HUES64 (cell line): ENCODE results near the gene FGF22.
A peak's percentile ranks its signal among the peaks of the same experiment; 100 is the strongest.

Source experiments
- H3K27ac ChIP-seq: 2 replicates; pipeline ENCODE4 v1.7.0; 2013; ENCODE audit warnings: low read depth, low read length, inconsistent platforms
- H3K27me3 ChIP-seq: 2 replicates; pipeline ENCODE4 v1.6.1; 2013; ENCODE audit warnings: mild to moderate bottlenecking, low read length; ENCODE audit not compliant: insufficient read depth
- H3K36me3 ChIP-seq: 2 replicates; pipeline ENCODE4 v1.6.1; 2013; ENCODE audit warnings: mild to moderate bottlenecking, low read length; ENCODE audit not compliant: insufficient read depth
- H3K4me1 ChIP-seq: 2 replicates; pipeline ENCODE4 v1.6.1; 2013; ENCODE audit warnings: mild to moderate bottlenecking, low read length, moderate library complexity; ENCODE audit not compliant: insufficient read depth
- H3K4me3 ChIP-seq: 2 replicates; pipeline ENCODE4 v1.5.1; 2013; ENCODE audit warnings: mild to moderate bottlenecking, low read length, moderate library complexity
- H3K9ac ChIP-seq: 2 replicates; pipeline ENCODE4 v1.6.1; 2013; ENCODE audit warnings: mild to moderate bottlenecking, low read depth, low read length
- H3K9me3 ChIP-seq: 2 replicates; pipeline ENCODE4 v1.6.1; 2013; ENCODE audit warnings: low read depth, low read length; ENCODE audit not compliant: insufficient read depth
- WGBS: fragments of 150-250, 120-280 bp; methylation state at CpG from one replicate; pipeline ENCODE4 v1.1.7; 2013; ENCODE audit warnings: missing lambda C conversion rate; 5-methylcytosine and 5-hydroxymethylcytosine counted together

The FGF22 gene

DNA sequence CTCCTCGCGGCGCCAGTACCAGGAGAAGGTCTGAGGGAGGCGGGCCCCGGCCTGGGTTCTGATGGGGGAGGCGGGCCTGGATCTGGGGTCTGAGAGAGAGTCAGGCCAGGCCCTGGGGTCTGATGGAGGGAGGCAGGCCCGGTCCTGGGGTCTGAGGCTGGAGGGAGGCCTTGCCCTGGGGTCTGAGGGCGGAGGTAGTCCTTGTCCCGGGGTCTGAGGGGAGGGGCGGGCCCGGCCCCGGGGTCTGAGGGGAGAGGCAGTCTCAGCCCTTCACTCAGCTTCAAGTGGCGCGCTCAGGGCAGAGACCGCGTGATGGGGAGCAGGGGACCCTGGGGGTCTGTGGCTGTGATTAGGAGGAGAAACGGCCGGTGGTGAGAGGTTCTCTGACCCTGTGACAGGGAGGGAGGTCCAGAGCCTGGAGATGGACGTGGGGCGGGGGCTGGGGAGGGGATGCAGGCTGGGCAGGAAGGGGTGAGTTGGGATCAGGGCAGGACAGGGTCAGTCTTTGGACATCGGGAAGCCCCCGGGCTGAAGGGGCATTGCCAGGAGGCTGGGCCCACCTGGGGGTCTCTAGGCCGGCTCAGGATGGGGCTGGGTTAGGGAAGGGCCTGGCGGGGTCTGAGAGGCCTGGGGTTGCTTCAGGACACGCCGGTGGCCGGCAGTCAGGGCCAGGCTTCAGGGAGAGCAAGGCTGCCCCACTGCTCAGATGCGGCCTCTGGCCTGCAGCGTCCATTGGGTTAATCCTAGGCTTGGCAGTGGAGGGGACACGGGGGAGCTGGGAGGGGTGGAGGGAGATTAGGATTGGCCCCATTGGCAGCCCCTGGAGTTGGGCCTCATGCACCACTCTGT lies 31.3 kb upstream of the FGF22 start:
- no peak overlapping the region for H3K9ac ChIP-seq
- no peak overlapping the region for H3K27ac ChIP-seq
- 89% methylated on average over 30 of the region's 30 CpGs for WGBS
- peaks cover 2% of the 10 kb centered on the region; the same call in 1 of the 2 replicates for H3K36me3 ChIP-seq
- no peaks in the 10 kb centered on the region for H3K9me3 ChIP-seq
- no peak overlapping the region for H3K4me3 ChIP-seq
- no peaks in the 10 kb centered on the region for H3K27me3 ChIP-seq
- H3K4me1 ChIP-seq = no peaks in the 10 kb centered on the region

DNA sequence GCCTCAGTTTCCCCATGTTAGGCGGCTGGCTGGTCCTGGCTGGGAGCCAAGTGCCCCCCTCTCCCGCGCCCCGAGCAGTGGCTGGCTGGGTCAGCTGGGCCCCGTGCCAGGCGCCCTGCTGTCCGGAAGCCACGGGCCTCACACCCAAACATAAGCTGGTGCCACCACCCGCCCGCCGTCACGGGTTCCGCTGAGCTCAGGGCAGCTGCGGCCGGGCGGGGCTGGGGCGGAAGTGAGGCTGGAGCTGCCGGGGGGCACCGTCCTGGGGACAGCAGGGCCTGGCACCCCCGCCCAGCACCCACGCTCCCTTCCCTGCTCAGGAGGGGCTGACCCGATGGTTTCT lies 30.7 kb upstream of the FGF22 start:
- H3K27ac ChIP-seq = no peak overlapping the region
- no peaks in the 10 kb centered on the region for H3K4me1 ChIP-seq
- WGBS = 94% methylated on average over 22 of the region's 22 CpGs
- H3K27me3 ChIP-seq = no peaks in the 10 kb centered on the region
- H3K9me3 ChIP-seq = no peaks in the 10 kb centered on the region
- peaks cover 2% of the 10 kb centered on the region; the same call in 1 of the 2 replicates for H3K36me3 ChIP-seq
- H3K9ac ChIP-seq = no peak overlapping the region
- H3K4me3 ChIP-seq = no peak overlapping the region

GRCh38 chr19:610071-610800 lies 29.4 kb upstream of the FGF22 start:
- H3K36me3 ChIP-seq = peaks cover 11% of the 10 kb centered on the region
- no peak overlapping the region for H3K4me3 ChIP-seq
- H3K9ac ChIP-seq = no peak overlapping the region
- no peaks in the 10 kb centered on the region for H3K9me3 ChIP-seq
- no peaks in the 10 kb centered on the region for H3K4me1 ChIP-seq
- no peak overlapping the region; the same call in 1 of the 2 replicates for H3K27ac ChIP-seq
- 79% methylated on average over 35 of the region's 38 CpGs for WGBS
- H3K27me3 ChIP-seq = no peaks in the 10 kb centered on the region

DNA sequence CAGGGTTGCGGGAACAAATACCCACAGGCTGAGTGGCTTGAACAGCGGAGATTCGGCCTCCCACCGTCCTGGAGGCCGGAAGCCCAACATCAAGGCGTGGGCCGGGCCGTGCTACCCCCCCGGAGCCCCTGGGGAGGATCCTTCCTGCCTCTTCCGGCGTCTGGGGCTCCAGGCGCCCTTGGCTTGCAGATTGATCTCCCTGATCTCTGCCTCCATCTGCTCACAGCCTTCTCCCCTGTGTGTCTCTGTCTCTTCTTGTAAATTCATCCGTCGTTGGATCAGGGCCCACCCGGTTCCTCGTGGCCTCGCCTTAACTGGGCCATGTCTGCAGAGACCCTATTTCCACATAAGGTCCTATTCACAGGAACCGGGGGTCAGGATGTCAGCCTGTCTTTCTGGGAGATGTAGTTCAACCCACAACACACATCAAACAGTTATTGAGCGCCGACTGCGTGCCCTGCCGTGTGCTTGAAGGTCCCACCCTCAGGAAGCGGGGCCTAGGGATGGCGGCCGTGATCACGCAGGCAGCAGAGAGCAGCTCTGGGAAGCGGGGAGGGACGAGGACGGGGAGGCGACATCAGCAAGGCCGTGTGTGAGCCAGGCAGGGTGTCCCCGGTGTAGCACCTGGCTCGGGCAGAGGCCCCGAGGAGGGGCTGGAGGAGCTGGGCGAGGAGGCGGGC lies 28.7 kb upstream of the FGF22 start:
- Histone ChIP-seq H3K9ac (peak overlapping the region; percentile 12; the same call in 1 of the 2 replicates), H3K4me1 (no peaks in the 10 kb centered on the region), H3K27me3 (no peaks in the 10 kb centered on the region), H3K9me3 (no peaks in the 10 kb centered on the region), H3K36me3 (peaks cover 11% of the 10 kb centered on the region), H3K4me3 (no peak overlapping the region), H3K27ac (no peak overlapping the region; the same call in 1 of the 2 replicates)
- WGBS = 58% methylated on average over 36 of the region's 36 CpGs

DNA sequence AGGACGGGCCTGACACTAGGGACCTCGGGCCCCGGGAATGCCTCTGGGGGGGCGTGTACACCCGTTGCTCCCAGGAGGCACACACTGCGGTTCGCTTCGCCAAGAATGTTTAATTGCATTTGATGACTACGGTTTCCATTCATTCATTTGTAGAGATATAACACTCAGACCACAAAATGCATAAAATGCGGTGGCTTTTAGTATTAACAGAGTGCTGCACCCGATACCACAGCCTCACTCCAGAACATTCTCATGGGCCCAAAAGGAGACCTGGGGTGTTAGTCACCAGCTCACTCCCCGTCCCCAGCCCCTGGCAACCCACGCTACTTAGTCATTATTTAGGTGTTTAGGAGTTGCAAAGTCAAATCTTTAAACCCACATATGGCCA lies 28.2 kb upstream of the FGF22 start:
- H3K36me3 ChIP-seq = peaks cover 11% of the 10 kb centered on the region
- no peak overlapping the region for H3K27ac ChIP-seq
- H3K27me3 ChIP-seq = no peaks in the 10 kb centered on the region
- H3K9me3 ChIP-seq = no peaks in the 10 kb centered on the region
- WGBS = 83% methylated on average over 12 of the region's 13 CpGs
- no peak overlapping the region for H3K4me3 ChIP-seq
- no peak overlapping the region for H3K9ac ChIP-seq
- no peaks in the 10 kb centered on the region for H3K4me1 ChIP-seq

DNA sequence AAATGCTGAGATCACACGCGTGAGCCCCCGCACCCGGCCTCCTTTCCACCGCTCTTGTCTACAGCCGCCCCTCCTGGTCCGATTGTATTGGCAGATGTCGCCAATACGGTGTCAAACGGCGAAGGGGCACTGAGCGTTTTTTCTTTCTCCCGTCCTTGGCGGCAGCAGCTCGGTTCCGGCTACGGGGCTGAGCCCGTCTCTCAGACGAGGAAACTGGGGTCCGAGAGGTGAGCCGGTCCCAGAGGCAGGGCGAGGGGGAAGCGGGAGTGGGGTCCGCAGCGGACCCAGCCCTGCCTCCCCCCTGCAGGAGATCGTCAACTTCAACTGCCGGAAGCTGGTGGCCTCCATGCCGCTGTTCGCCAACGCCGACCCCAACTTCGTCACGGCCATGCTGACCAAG lies 26.7 kb upstream of the FGF22 start:
- no peaks in the 10 kb centered on the region for H3K9me3 ChIP-seq
- H3K36me3 ChIP-seq = peaks cover 16% of the 10 kb centered on the region
- H3K27me3 ChIP-seq = no peaks in the 10 kb centered on the region
- WGBS = 95% methylated on average over 33 of the region's 33 CpGs
- no peak overlapping the region for H3K27ac ChIP-seq
- no peaks in the 10 kb centered on the region for H3K4me1 ChIP-seq
- H3K9ac ChIP-seq = no peak overlapping the region
- H3K4me3 ChIP-seq = no peak overlapping the region

GRCh38 chr19:613732-614567 lies 25.7 kb upstream of the FGF22 start:
- WGBS = 95% methylated on average over 54 of the region's 54 CpGs

DNA sequence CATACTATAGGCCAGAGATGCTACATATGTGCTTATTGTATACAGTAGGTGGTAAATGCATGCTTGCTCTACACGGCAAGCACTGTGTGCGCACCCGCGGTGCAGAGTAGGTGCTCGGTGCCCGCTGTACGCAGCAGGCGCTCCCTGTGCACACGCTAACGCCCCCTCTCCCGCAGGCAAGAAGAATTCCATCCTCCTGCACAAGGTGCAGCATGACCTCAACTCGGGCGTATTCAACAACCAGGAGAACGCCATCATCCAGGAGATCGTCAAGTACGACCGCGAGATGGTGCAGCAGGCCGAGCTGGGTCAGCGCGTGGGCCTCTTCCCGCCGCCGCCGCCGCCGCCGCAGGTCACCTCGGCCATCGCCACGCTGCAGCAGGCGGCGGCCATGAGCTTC lies 24.1 kb upstream of the FGF22 start:
- no peak overlapping the region for H3K9ac ChIP-seq
- no peaks in the 10 kb centered on the region for H3K4me1 ChIP-seq
- peaks cover 39% of the 10 kb centered on the region for H3K36me3 ChIP-seq
- H3K27ac ChIP-seq = no peak overlapping the region
- no peak overlapping the region for H3K4me3 ChIP-seq
- no peaks in the 10 kb centered on the region for H3K27me3 ChIP-seq
- 95% methylated on average over 33 of the region's 33 CpGs for WGBS
- no peaks in the 10 kb centered on the region for H3K9me3 ChIP-seq

More at GRCh38 chr19:613732-614567, 25.7 kb upstream of the FGF22 start:
- Histone ChIP-seq H3K9me3 (no peaks in the 10 kb centered on the region), H3K36me3 (peaks cover 25% of the 10 kb centered on the region), H3K27ac (no peak overlapping the region), H3K27me3 (no peaks in the 10 kb centered on the region), H3K4me3 (no peak overlapping the region), H3K4me1 (no peaks in the 10 kb centered on the region), H3K9ac (no peak overlapping the region)

GRCh38 chr19:616062-616700 lies 23.5 kb upstream of the FGF22 start:
- Histone ChIP-seq H3K27ac (no peak overlapping the region), H3K36me3 (peaks cover 39% of the 10 kb centered on the region), H3K4me1 (no peaks in the 10 kb centered on the region), H3K4me3 (no peak overlapping the region; the same call in 1 of the 2 replicates), H3K9ac (no peak overlapping the region), H3K27me3 (no peaks in the 10 kb centered on the region), H3K9me3 (no peaks in the 10 kb centered on the region)
- WGBS = 95% methylated on average over 74 of the region's 97 CpGs

- no peak overlapping the region for H3K9ac ChIP-seq
- H3K4me1 ChIP-seq = no peaks in the 10 kb centered on the region
- WGBS = 96% methylated on average over 56 of the region's 58 CpGs
- no peak overlapping the region for H3K27ac ChIP-seq
- peaks cover 43% of the 10 kb centered on the region for H3K36me3 ChIP-seq
- H3K4me3 ChIP-seq = no peak overlapping the region
- H3K27me3 ChIP-seq = no peaks in the 10 kb centered on the region
- H3K9me3 ChIP-seq = no peaks in the 10 kb centered on the region
Observed at GRCh38 chr19:616747-617526, 22.7 kb upstream of the FGF22 start.
